Activated T-cell treated with anti-CD3 and anti-CD28 coated beads, Interleukin-2, amount 50 U/mL, for 1 hour (primary cell): ENCODE measurements around the gene XPO1.
"Not testable (repeated sequence)": the region's sequence is repeated elsewhere in the genome, so short reads cannot be mapped to it uniquely, and the experiment has no call there.

Experiments used
- DNase-seq: peaks from one replicate; pipeline ENCODE4 v3.0.0-alpha.2; 2020

Gene XPO1, protein sequence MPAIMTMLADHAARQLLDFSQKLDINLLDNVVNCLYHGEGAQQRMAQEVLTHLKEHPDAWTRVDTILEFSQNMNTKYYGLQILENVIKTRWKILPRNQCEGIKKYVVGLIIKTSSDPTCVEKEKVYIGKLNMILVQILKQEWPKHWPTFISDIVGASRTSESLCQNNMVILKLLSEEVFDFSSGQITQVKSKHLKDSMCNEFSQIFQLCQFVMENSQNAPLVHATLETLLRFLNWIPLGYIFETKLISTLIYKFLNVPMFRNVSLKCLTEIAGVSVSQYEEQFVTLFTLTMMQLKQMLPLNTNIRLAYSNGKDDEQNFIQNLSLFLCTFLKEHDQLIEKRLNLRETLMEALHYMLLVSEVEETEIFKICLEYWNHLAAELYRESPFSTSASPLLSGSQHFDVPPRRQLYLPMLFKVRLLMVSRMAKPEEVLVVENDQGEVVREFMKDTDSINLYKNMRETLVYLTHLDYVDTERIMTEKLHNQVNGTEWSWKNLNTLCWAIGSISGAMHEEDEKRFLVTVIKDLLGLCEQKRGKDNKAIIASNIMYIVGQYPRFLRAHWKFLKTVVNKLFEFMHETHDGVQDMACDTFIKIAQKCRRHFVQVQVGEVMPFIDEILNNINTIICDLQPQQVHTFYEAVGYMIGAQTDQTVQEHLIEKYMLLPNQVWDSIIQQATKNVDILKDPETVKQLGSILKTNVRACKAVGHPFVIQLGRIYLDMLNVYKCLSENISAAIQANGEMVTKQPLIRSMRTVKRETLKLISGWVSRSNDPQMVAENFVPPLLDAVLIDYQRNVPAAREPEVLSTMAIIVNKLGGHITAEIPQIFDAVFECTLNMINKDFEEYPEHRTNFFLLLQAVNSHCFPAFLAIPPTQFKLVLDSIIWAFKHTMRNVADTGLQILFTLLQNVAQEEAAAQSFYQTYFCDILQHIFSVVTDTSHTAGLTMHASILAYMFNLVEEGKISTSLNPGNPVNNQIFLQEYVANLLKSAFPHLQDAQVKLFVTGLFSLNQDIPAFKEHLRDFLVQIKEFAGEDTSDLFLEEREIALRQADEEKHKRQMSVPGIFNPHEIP (N-terminal part only)

GRCh38 chr2:61538200-61538919, at the start of gene XPO1:
Gene XPO1, minus strand, starts transcription at chr2:61538356. Its CDS starts 4,459 bp downstream, at chr2:61533897.
- DNase-seq, result peak; percentile 98

GRCh38 chr2:61586928-61587327, 48.8 kb upstream of the XPO1 start:
- not testable (repeated sequence) for DNase-seq

DNA sequence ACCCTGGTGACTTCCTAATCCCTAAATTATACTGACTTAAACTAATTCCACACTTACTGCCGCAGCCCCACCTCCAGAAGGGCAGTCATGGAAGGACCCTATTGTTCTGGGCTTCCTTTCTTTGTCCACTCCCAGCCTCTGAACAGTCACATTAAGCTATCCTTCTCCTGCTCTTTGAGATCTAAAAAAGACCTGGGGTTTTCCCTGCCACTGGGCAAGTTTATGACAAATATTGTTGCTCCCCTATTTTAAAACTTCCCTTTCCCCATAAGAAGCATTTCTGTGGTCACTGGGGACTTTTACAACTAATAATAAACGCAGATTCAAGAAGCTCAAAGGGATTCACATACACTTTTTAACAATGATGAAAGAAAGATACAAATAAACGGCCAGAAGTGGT, 47.2 kb upstream of the XPO1 start:
- no peak for DNase-seq

- DNase-seq, result not testable (repeated sequence)
These were observed 46.2 kb upstream of the XPO1 start for GRCh38 chr2:61584368-61584767.

DNA sequence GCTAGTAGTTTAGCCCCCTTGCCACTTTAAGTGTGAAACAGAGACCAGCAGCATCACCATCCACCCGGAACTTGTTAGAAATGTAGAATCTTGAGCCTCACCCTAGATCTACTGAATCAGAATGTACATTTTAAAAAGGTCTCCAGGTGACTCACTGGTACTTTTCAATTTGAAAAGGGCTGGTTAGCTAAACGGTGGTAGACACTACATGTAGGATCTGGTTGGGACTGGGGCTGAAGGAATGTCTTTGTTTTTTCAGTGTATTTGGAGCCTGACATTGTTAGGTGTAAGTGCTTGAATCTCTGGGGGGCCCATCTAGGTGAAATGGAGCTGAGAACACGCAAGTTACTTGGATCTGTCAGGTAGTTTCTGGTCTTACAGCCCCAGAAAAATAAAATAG, 44.0 kb upstream of the XPO1 start:
- no peak for DNase-seq

GRCh38 chr2:61581716-61582115, 43.6 kb upstream of the XPO1 start:
- DNase-seq, result no peak

DNA sequence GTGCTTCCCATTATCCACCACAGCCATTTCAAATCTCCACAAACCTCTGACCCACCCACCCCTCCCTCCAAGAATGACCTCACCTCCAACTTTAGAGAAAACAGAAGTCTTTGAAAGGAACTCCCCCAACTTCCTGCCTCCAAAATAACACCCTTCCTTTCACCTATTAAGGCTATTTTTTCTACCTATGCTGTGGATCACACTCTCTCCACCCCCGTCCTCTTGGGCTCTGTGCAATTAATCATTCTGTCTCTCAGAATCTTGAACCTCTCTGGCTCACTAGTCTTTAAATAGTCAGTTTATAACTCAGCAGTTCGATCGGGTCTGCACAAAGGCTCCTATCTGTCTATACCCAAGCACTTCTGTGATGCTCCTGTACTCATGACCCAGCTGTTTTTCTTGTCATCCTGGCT, 37.3 kb upstream of the XPO1 start:
- DNase-seq, result no peak

DNA sequence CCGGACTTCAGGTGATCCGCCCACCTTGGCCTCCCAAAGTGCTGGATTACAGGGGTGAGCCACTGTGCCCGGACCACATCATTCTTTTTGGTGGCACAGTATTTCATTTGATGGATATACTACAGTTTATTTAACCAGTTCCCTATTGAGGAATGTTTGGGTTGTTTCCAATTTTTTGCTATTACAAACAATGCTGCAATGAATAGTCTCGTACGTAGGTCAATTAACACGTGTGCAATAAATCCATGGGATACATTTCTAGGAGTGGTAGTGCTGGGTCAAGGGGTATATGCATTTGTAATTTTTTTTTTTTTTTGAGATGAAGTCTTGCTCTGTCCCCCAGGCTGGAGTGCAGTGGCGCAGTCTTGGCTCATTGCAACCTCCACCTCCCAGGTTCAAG, 28.4 kb upstream of the XPO1 start:
- no peak for DNase-seq

- DNase-seq, result no peak
These were observed 24.5 kb upstream of the XPO1 start for GRCh38 chr2:61562615-61563014.

DNA sequence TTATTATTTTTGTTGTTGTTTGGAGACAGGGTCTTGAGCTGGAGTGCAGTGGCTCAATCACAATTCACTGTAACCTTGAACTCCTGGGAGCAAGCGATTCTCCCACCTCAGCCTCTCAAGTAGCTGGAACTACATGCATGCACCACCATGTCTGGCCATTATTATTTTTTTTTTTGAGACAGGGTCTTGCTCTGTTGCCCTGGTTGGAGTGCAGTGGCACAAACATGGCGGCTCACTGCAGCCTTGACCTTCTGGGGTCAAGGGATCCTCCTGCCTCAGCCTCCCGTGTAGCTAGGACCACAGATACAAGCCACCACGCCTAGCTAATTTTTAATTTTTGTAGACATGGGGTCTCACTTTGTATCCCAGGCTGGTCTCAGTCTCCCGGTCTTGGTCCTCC, 20.0 kb upstream of the XPO1 start:
- DNase-seq, result no peak

DNA sequence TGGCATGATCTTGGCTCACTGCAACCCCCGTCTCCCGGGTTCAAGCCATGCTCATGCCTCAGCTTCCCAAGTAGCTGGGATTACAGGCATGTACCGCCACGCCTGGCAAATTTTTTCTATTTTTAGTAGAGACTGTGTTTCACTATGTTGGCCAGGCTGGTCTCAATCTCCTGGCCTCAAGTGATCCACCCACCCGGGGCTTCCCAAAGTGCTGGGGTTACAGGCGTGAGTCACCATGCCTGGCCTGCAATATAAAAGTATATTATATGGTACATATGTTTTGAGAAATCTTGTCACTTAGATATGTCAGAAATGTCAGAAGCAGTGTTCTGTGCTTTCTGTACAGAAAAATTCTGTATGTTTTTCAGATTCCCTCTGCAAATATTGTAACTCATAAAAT, 19.2 kb upstream of the XPO1 start:
- no peak for DNase-seq

DNA sequence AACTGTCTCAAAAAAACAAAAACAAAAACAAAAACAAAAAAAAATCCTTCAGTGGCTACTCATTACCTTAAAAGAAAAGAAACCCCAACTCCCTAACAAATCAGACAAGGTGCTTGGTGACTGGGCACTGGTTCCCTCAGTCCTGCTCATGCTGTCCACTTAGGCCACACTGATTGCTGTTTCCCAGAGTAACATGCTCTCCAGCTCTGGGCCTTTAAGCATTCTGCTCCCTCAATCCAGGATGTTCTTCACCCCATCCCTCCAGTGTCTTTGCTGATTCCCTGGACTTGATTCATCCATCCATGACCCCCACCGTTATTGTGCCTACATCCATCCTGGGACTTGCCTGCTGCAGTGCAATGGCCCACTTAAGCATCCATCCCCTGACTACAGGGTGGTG, 16.4 kb upstream of the XPO1 start:
- DNase-seq, result no peak

DNA sequence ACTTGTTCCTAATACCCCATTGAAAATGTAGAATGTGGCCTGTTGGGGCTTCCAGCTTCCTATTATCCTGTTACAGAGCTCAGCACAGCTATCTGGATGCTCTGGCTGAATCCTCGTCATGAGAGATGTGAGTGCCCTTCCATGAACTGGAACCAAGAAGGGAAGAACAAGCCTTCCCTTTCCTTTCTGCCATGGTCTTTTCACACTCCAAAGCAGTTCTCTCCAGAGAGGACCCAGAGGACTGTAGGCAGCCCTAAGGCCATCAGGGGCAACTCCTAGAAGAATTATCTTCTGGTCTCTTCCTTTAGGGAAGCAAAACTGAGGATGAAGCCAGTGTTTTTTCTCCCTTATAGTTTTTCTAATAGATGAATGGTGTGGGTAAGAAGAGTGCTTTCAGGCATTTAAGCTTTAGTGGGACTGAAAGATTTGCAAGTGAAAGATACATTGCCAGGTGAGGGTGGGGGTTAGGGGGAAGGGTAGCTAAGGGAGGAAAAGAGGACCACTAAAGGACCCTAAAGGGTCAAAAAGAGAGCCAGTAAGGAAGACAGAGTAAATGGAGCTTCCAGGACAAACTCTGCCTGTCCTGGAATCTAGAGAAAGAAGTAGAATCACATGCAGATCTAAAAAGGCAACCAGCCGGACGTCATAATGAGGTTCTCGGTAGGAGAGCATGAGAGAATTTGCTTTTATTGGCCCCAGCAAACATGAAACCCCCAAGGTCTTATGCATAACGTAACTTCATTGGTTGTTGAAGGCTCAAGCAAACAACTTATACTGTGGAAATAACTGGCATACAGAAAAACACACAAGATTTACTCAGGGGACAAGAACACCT, 12.4 kb upstream of the XPO1 start:
- DNase-seq, result no peak

- no peak for DNase-seq
These were observed 11.4 kb upstream of the XPO1 start for GRCh38 chr2:61549546-61549945.

GRCh38 chr2:61543062-61543461, 4.9 kb upstream of the XPO1 start:
- DNase-seq, result no peak

DNA sequence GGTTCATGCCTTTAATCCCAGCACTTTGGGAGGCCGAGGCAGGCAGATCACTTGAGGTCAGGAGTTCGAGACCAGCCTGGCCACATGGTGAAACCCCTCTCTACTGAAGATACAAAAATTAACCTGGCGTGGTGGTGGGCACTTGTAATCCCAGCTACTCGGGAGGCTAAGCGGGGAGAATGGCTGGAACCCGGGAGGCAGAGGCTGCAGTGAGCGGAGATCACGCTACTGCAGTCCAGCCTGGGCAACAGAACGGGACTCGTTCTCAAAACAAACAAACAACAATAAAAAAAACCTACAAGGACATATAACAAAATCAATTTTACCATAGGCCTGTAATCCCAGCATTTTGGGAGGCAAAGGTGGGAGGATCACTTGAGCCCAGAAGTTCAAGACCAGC, 2.0 kb upstream of the XPO1 start:
- DNase-seq, result not testable (repeated sequence)

DNA sequence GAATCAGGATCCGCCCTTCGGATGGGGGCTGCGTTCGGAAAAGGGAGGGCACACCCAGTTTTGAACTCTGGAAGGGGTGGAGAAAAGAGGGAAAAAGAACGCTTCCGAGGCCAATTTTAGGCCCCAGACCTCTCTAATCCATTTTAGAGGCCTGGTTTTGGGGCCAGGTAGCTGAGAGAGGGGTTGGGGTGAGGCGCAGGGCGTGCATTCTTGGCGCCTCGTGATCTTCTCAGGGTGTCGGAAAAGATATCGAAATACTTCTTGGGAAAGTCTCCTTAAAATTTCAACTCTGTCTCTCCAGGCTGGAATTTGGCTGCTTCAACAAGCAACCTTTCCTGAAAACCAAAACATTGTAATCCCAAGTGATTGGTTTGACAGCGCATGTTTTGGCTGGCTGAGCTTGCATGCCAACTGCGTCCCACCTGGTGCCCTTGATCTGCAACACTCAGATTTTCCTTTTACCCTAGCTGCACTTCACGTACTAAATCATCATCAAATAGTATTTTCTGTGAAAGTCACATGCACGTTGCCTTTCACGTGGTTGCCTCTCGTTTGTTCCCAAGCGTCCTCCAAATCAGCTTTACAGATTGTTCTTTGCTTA, 864 bp upstream of the XPO1 start:
- DNase-seq, result peak; percentile 52

DNA sequence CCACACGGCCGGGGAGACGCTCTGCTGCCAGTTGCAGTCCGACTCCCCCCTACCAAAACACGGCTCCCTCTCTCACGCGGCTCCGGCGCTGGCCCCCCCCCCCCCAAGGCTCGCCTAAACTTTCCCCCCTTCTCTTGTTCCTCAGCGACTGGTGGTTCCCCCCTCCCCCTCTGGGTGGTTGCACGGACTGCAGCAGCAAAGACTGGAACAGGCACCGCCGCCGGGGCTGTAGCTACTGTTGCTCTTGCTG, 281 bp downstream of the XPO1 start:
- DNase-seq, result no peak

DNA sequence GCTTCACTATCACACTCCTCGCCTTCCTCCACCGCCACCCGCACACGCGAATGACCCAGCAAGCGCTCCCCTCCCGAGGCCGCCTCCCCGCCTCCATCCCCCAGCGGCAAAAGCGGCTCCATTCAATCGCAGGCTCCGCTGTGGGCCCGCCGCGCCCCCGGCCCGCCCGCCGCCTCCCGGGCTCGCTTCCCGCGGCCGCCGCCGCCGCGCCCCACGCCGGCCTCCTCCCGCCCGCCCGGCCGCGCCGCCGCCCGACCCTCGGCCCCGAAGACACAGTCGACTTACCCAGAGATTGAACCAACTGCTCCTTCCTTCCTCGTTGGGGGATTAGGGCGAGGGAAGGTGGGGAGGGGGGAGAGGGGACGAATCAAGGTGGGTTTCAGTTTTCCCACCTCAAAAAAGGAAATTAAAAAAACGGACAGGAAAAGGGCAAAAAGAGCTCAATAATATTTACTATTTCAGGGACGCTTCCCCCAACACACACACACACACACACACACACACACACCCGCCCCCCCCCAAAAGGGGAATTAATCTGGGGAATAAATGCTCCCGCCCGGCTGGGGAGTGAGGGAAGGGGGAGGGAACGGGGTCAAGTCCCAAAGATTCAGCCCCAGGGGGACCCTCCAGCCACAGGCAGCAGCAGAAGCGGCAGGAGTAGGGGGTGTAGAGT, 743 bp downstream of the XPO1 start:
- DNase-seq, result no peak

- peak; percentile 75 for DNase-seq
These were observed 1.4 kb downstream of the XPO1 start for GRCh38 chr2:61536572-61537276.

DNA sequence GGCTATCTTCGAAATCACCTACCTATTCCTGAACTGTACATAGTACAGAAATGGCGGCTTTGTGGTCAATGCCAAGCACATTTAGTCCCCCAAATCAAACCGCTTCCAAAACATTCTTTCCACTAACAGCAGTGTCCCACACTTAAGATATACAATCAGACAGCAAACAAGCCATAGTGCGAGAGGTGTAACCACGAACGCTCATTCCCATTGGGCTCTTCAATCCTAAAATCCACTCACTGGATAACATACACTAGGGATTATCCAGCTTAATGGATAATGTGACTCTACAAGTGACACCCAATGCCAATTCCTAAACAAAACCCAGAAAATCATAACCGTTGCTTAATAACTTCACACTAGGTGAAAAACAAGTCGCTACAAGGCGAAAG, 2.0 kb downstream of the XPO1 start:
- no peak for DNase-seq
